Activated T-cell treated with anti-CD3 and anti-CD28 coated beads, Interleukin-2, amount 50 U/mL, for 24 hours (primary cell): ENCODE measurements around the gene RUNX1.
"Not testable (repeated sequence)": the region's sequence is repeated elsewhere in the genome, so short reads cannot be mapped to it uniquely, and the experiment has no call there.

ENCODE experiments used
- DNase-seq: peaks from one replicate; pipeline ENCODE4 v3.0.0-alpha.2; 2020
- H3K27ac Mint-ChIP-seq: 2 replicates; pipeline ENCODE4 v1.8.0; 2020; ENCODE audit warnings: mild to moderate bottlenecking, mixed read lengths
- H3K27me3 Mint-ChIP-seq: 2 replicates; pipeline ENCODE4 v1.8.0; 2020; ENCODE audit warnings: mixed read lengths
- H3K36me3 Mint-ChIP-seq: 2 replicates; pipeline ENCODE4 v1.8.0; 2020; ENCODE audit warnings: low read depth, mixed read lengths
- H3K4me1 Mint-ChIP-seq: 2 replicates; pipeline ENCODE4 v1.8.0; 2020; ENCODE audit warnings: low read depth, mixed read lengths
- H3K4me3 Mint-ChIP-seq: 2 replicates; pipeline ENCODE4 v1.8.0; 2020; ENCODE audit warnings: mild to moderate bottlenecking, moderate library complexity, mixed read lengths
- H3K9me3 Mint-ChIP-seq: 2 replicates; pipeline ENCODE4 v1.8.0; 2020; ENCODE audit warnings: mixed read lengths

RUNX1 gene

GRCh38 chr21:34974162-34974981 lies 74.7 kb downstream of the RUNX1 start:
- Mint-ChIP-seq H3K36me3 (peaks cover 20% of the 10 kb centered on the region), H3K4me1 (peaks cover 87% of the 10 kb centered on the region)

GRCh38 chr21:34973685-34974084 lies 75.4 kb downstream of the RUNX1 start:
- H3K4me1 Mint-ChIP-seq = peaks cover 87% of the 10 kb centered on the region
- H3K36me3 Mint-ChIP-seq = peaks cover 20% of the 10 kb centered on the region
- H3K27me3 Mint-ChIP-seq = no peaks in the 10 kb centered on the region
- no peak for DNase-seq
- H3K27ac Mint-ChIP-seq = peak overlapping the region; percentile 92
- H3K4me3 Mint-ChIP-seq = peak overlapping the region; percentile 65
- no peaks in the 10 kb centered on the region for H3K9me3 Mint-ChIP-seq

More at GRCh38 chr21:34974162-34974981, 74.7 kb downstream of the RUNX1 start:
- H3K4me3 Mint-ChIP-seq = peak overlapping the region; percentile 65
- peak; percentile 74 for DNase-seq
- H3K9me3 Mint-ChIP-seq = no peaks in the 10 kb centered on the region
- no peaks in the 10 kb centered on the region for H3K27me3 Mint-ChIP-seq
- peak overlapping the region; percentile 92 for H3K27ac Mint-ChIP-seq

- no peaks in the 10 kb centered on the region for H3K9me3 Mint-ChIP-seq
- DNase-seq = no peak
- H3K4me1 Mint-ChIP-seq = peaks cover 91% of the 10 kb centered on the region
- no peak overlapping the region for H3K27ac Mint-ChIP-seq
- H3K4me3 Mint-ChIP-seq = no peak overlapping the region
- peaks cover 18% of the 10 kb centered on the region for H3K36me3 Mint-ChIP-seq
- no peaks in the 10 kb centered on the region for H3K27me3 Mint-ChIP-seq
Measured at GRCh38 chr21:34971656-34972055, 77.4 kb downstream of the RUNX1 start.

GRCh38 chr21:34970566-34970965 lies 78.5 kb downstream of the RUNX1 start:
- no peak overlapping the region for H3K4me3 Mint-ChIP-seq
- H3K36me3 Mint-ChIP-seq = peaks cover 18% of the 10 kb centered on the region

GRCh38 chr21:34970167-34970500 lies 79.0 kb downstream of the RUNX1 start:
- Mint-ChIP-seq H3K9me3 (no peaks in the 10 kb centered on the region), H3K4me1 (peaks cover 93% of the 10 kb centered on the region), H3K4me3 (peak overlapping the region; percentile 65), H3K36me3 (peaks cover 16% of the 10 kb centered on the region), H3K27ac (peak overlapping the region; percentile 99), H3K27me3 (no peaks in the 10 kb centered on the region)
- no peak for DNase-seq

More at GRCh38 chr21:34970566-34970965, 78.5 kb downstream of the RUNX1 start:
- DNase-seq = no peak
- Mint-ChIP-seq H3K27ac (peak overlapping the region; percentile 99), H3K9me3 (no peaks in the 10 kb centered on the region), H3K27me3 (no peaks in the 10 kb centered on the region), H3K4me1 (peaks cover 93% of the 10 kb centered on the region)

GRCh38 chr21:34969423-34970166 lies 79.5 kb downstream of the RUNX1 start:
- peak overlapping the region; percentile 99 for H3K27ac Mint-ChIP-seq
- no peak for DNase-seq
- H3K36me3 Mint-ChIP-seq = peaks cover 20% of the 10 kb centered on the region
- peaks cover 93% of the 10 kb centered on the region for H3K4me1 Mint-ChIP-seq
- H3K4me3 Mint-ChIP-seq = peak overlapping the region; percentile 65
- H3K9me3 Mint-ChIP-seq = no peaks in the 10 kb centered on the region
- no peaks in the 10 kb centered on the region for H3K27me3 Mint-ChIP-seq

- Mint-ChIP-seq H3K27ac (peak overlapping the region; percentile 99), H3K4me3 (peak overlapping the region; percentile 65), H3K27me3 (no peaks in the 10 kb centered on the region), H3K4me1 (peaks cover 91% of the 10 kb centered on the region), H3K9me3 (no peaks in the 10 kb centered on the region), H3K36me3 (peaks cover 23% of the 10 kb centered on the region)
- DNase-seq = peak; percentile 60
Measured at GRCh38 chr21:34968414-34969333, 80.4 kb downstream of the RUNX1 start.

- H3K4me1 Mint-ChIP-seq = peaks cover 91% of the 10 kb centered on the region
- peak; percentile 55 for DNase-seq
- peaks cover 26% of the 10 kb centered on the region for H3K36me3 Mint-ChIP-seq
- H3K9me3 Mint-ChIP-seq = no peaks in the 10 kb centered on the region
- H3K4me3 Mint-ChIP-seq = peak overlapping the region; percentile 65
- no peaks in the 10 kb centered on the region for H3K27me3 Mint-ChIP-seq
- peak overlapping the region; percentile 99 for H3K27ac Mint-ChIP-seq
Measured at GRCh38 chr21:34967509-34968289, 81.4 kb downstream of the RUNX1 start.

GRCh38 chr21:34966881-34967280 lies 82.2 kb downstream of the RUNX1 start:
- DNase-seq, H3K27me3 Mint-ChIP-seq, H3K9me3 Mint-ChIP-seq, H3K4me3 Mint-ChIP-seq: not testable (repeated sequence)
- Mint-ChIP-seq H3K27ac (peak overlapping the region; percentile 84), H3K36me3 (peaks cover 24% of the 10 kb centered on the region), H3K4me1 (peaks cover 92% of the 10 kb centered on the region)

GRCh38 chr21:34965200-34966174 lies 83.6 kb downstream of the RUNX1 start:
- H3K9me3 Mint-ChIP-seq = no peaks in the 10 kb centered on the region
- no peak for DNase-seq

GRCh38 chr21:34962586-34963222 lies 86.4 kb downstream of the RUNX1 start:
- H3K36me3 Mint-ChIP-seq = peaks cover 41% of the 10 kb centered on the region
- H3K4me3 Mint-ChIP-seq = peak overlapping the region; percentile 55
- peaks cover 83% of the 10 kb centered on the region for H3K4me1 Mint-ChIP-seq
- DNase-seq = peak; percentile 53
- H3K27ac Mint-ChIP-seq = peak overlapping the region; percentile 92
- no peaks in the 10 kb centered on the region for H3K9me3 Mint-ChIP-seq
- H3K27me3 Mint-ChIP-seq = no peaks in the 10 kb centered on the region

More at GRCh38 chr21:34965200-34966174, 83.6 kb downstream of the RUNX1 start:
- peak overlapping the region; percentile 60 for H3K27ac Mint-ChIP-seq
- peaks cover 90% of the 10 kb centered on the region for H3K4me1 Mint-ChIP-seq
- H3K4me3 Mint-ChIP-seq = no peak overlapping the region
- peaks cover 27% of the 10 kb centered on the region for H3K36me3 Mint-ChIP-seq
- H3K27me3 Mint-ChIP-seq = no peaks in the 10 kb centered on the region

- no peaks in the 10 kb centered on the region for H3K27me3 Mint-ChIP-seq
- peak overlapping the region; percentile 55 for H3K4me3 Mint-ChIP-seq
- DNase-seq = no peak
- H3K4me1 Mint-ChIP-seq = peaks cover 83% of the 10 kb centered on the region
- no peaks in the 10 kb centered on the region for H3K9me3 Mint-ChIP-seq
- peaks cover 41% of the 10 kb centered on the region for H3K36me3 Mint-ChIP-seq
- H3K27ac Mint-ChIP-seq = peak overlapping the region; percentile 92
Measured at GRCh38 chr21:34962136-34962535, 87.0 kb downstream of the RUNX1 start.
